SHP77 (cell line): Measurements from ENCODE around the gene GYG2.
"Not testable (repeated sequence)": the region's sequence is repeated elsewhere in the genome, so short reads cannot be mapped to it uniquely, and the experiment has no call there.

Experiments used
- DNase-seq, 2 experiments: peaks; one replicate each; lab custom pipeline; 2025; lab: John Stamatoyannopoulos, UW

The GYG2 gene

DNA sequence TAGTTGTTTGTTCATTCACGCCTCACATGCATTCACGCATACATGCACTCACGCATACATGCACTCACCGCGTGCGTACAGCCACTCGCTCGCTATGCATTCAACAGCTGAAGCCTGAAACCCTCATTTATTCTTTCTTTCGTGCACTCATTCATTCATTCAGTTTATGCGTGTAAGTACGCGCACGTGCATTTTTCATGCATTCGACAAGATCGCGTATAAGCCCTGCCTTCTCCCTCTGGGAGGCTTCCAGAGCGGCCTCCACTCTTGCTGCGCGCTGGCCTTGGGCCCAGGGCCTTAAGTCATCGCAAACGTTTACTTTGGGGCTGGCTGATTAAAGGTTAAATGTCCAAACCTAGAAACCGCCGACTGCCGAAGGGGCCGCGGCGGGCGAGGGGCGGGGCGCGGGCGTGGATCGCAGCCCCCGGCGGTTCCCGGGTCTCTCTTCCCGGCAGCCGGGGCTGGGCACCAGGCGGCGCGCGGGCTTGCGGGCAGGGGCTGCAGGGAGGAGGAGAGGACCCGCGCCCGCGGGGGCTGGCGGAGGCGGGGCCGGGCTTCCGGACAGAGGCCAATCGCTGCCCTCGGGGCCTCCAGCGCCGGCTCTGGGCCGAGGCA lies at the start of gene GYG2:
GYG2 (plus strand) TSS at position 587 of the 615 bp plus-strand sequence. CDS start 1,259 bp downstream, outside the sequence.
- DNase-seq: no peak

DNA sequence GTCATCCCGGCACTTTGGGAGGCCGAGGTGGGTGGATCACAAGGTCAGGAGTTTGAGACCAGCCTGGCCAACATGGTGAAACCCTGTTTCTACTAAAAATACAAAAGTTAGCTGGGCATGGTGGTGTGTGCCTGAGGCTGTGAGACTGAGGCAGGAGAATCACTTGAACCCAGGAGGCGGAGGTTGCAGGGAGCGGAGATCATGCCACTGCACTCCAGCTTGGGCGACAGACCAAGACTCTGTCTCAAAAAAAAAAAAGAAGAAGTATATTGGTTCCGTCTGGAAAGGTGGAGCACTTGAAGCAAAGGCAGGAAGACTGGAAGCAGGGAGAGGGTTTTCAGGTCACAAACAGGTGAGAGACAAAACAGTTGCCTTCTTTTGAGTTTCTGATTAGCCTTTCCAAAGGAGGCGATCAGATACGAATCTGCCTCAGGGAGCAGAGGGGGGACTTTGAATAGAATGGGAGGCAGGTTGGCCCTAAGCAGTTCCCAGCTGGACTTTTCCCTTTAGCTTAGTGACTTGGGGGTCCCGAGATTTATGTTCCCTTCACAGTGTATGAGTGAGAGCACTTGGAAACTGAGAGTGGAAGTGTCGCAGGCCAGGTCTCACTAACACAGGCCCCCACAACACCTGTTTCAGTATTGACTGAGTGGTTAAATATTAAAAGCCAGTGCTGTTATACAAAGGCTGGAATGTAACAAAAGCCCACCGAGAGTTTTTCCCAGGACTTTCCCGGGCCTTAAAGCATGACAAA lies 48.1 kb upstream of the GYG2 start:
- DNase-seq: not testable (repeated sequence)

DNA sequence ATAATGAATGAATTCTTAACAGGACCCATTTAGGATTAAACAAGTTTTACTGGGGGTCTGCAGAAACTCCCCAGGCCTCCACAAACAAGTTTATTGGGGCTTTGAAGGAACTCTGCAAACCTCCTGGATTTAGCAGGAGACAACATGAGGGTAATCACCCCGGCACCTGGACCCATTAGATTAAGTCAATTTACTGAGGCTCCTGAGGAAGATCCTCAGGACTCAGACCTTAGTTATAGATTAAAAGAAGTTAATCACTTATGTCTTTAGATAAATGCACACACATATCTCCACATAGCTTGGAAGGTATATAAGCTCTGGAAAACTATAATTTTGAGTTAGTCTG lies 47.5 kb upstream of the GYG2 start:
- no peak for DNase-seq

DNA sequence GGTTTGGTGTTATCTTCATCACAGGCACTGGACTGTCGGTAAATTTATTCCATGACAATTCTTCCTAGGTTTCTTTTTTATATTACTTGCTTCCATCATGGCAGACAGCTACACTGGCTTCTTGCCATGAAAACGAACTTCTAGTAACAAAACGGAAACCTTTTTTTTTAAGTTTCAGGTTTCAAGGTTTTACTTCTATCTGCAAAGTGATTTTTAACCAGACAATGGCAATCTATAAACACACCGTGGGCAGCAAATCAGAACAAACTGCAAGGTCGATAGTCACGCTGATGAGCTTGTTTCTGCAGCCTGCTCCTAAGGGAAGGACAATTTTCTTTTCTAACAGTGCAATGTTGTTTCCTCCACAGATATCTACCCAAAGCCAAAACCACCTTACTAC lies 47.0 kb upstream of the GYG2 start:
- DNase-seq: no peak

- no peak for DNase-seq
These were observed 46.6 kb upstream of the GYG2 start for GRCh38 chrX:2782171-2782570.

GRCh38 chrX:2782778-2783177 lies 46.0 kb upstream of the GYG2 start:
- DNase-seq: no peak

- DNase-seq: no peak
These were observed 44.7 kb upstream of the GYG2 start for GRCh38 chrX:2784026-2784425.

- DNase-seq: no peak
These were observed 43.2 kb upstream of the GYG2 start for GRCh38 chrX:2785538-2785937.

- DNase-seq: no peak
These were observed 39.8 kb upstream of the GYG2 start for GRCh38 chrX:2788980-2789379.

DNA sequence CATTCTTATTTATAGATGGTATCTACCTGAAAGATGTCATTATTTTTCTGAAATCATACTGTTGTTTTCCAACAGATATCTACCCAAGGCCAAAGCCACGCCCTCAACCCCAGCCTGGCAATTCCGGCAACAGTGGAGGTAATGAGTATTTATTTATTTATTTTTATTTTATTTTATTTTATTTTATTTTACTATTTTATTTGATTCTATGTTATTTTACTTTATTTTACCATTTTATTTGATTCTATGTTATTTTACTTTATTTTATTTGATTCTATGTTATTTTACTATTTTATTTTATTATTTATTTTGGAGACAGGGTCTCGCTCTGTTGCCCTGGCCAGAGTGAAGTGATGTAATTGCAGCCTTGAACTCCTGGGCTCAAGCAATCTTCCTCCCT lies 39.2 kb upstream of the GYG2 start:
- DNase-seq: no peak

GRCh38 chrX:2793752-2794151 lies 35.0 kb upstream of the GYG2 start:
- DNase-seq: no peak

- DNase-seq: no peak
These were observed 34.4 kb upstream of the GYG2 start for GRCh38 chrX:2794336-2794735.

GRCh38 chrX:2796808-2797207 lies 31.9 kb upstream of the GYG2 start:
- not testable (repeated sequence) for DNase-seq

GRCh38 chrX:2799369-2799768 lies 29.4 kb upstream of the GYG2 start:
- DNase-seq: no peak

GRCh38 chrX:2799980-2800379 lies 28.8 kb upstream of the GYG2 start:
- DNase-seq: not testable (repeated sequence)

- no peak for DNase-seq
These were observed 27.5 kb upstream of the GYG2 start for GRCh38 chrX:2801223-2801622.

GRCh38 chrX:2802376-2803090 lies 26.2 kb upstream of the GYG2 start:
- not testable (repeated sequence) for DNase-seq

GRCh38 chrX:2803486-2803885 lies 25.2 kb upstream of the GYG2 start:
- DNase-seq: not testable (repeated sequence)

DNA sequence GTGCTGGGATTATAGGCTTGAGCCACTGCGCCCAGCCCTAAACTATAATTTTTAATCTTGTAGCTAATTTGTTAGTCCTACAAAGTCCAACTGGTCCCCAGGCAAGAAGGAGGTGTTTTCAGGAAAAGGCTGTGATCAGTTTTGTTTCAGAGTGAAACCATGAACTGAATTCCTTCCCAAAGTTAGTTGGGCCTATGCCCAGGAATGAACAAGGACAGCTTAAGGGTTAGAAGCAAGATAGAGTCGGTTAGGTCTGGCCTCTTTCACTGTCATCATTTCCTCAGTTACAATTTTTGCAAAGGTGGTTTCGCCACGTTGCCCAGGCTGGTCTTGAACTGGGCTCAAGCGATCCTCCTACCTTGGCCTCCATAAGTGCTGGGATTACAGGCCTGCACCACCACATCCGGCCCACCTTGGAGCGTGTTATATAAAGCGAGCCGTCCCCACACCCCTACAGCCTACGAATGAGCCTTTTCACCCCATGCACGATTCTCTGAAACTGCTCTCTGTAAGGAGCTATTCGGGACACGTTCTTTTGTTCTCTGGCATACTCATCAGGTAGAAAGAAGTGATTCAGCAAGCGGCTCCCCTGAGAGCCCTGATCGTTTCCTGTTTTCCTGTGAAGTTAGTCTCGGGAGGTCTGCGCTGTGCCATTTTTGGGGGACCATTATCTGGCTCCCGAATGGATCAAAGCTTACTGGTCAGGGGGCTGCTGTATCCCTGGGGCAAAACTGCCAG lies 24.5 kb upstream of the GYG2 start:
- DNase-seq: not testable (repeated sequence)

DNA sequence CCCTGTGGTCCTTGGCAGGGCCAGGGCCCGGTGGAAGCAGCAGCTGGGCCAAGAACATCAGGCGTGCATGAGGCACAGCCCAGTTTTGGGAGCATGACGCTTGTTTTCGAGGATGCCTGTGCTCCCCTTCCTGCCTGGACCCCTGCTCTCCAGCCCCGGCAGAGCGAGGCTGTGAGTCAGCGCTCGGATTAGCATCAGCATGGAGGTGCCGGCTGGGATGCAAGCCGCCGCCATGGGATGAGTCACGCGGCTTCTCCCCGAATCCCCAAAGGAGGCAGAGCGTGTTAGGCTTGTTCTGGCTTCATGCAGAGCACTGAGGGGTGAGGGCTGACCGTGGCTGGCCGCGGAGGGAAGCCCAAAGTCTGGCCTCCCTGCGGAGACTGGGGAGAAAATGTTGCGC lies 23.9 kb upstream of the GYG2 start:
- DNase-seq: not testable (repeated sequence)

GRCh38 chrX:2811271-2811670 lies 17.5 kb upstream of the GYG2 start:
- no peak for DNase-seq

DNA sequence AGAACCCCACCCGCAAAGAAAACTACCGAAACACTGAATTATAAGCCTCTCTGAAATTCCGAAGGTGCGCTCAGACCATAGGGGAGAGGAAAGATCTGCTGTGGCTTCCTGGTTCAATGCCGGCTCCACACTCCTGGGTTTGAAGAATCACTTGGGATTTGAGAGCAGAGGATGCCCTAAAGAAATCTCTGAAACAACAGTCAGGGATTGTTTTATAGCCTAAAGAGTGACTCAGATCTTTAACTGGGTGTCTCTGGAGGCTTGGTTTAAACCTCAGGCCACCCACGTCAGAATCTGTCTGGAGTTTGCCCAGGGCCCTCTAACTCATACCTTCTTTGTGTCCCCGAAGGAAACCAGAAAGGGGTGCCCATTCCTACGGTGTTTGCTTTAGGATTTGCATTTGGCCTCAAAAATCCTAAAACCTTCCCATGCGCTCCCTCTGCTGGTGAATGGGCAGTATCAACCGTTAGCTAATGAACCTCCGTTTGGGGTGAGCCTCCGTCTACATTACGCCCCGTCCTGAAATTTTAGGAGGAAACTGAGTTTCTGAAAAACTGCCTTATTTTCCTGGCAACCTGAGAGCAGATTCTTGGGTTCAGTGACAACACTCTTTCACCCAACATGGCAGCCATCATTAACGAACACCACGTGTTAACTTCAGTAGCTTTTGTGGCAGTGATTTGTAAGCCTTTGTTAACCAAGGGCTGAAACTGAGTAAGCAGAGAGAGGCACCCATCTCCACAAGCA lies 16.4 kb upstream of the GYG2 start:
- DNase-seq: peak; percentile 7 to 17
